Panc1 (cell line): Measurements from ENCODE around the gene BAHCC1. TPM values are rescaled to one million over a fixed set of nuclear protein-coding genes. Genes with fewer than 3 reads are reported as not detected.

ENCODE experiments used
- ATAC-seq: fragments of 200-7000 bp; cut with Tn5 transposase; 2 replicates; pipeline ENCODE4 v1.9.1; 2020; ENCODE audit warnings: mild to moderate bottlenecking, moderate library complexity
- BruUV-seq: library from RNA; stranded (reverse); fragments of 400-500 nt; replicated peaks from 2 replicates; lab custom pipeline; 2021; lab: Mats Ljungman, UMichigan
- CTCF ChIA-PET: fragments of 300-600 bp; sonication (Branson Sonifier 250); formaldehyde crosslinking; loops from one replicate; lab custom pipeline; 2022; ENCODE audit warnings: antibody characterized with exemption; lab: Charles Lee
- POLR2A ChIA-PET: fragments of 300-600 bp; sonication (Branson Sonifier 250); formaldehyde crosslinking; loops from one replicate; lab custom pipeline; 2022; ENCODE audit warnings: antibody characterized with exemption; lab: Charles Lee
- DNase-seq: peaks from one replicate; pipeline ENCODE4 v3.0.0-alpha.2; 2010; ENCODE audit warnings: low read depth, low spot score
- H3K27ac ChIP-seq: 2 replicates; pipeline ENCODE4 v1.5.1; 2011; ENCODE audit warnings: mild to moderate bottlenecking, low read length, inconsistent platforms
- H3K27me3 ChIP-seq: fragments of 200-500 bp; sonication (Bioruptor generic); 2 replicates; pipeline ENCODE4 v1.6.0; 2014; ENCODE audit warnings: low read length, inconsistent platforms; ENCODE audit not compliant: control insufficient read depth, insufficient read depth
- H3K36me3 ChIP-seq: fragments of 200-500 bp; sonication (Bioruptor generic); 2 replicates; pipeline ENCODE4 v1.5.1; 2014; ENCODE audit warnings: inconsistent platforms, mild to moderate bottlenecking, low read length, moderate library complexity; ENCODE audit not compliant: control insufficient read depth, insufficient read depth
- H3K4me1 ChIP-seq: 2 replicates; pipeline ENCODE4 v1.5.1; 2011; ENCODE audit warnings: inconsistent platforms, mild to moderate bottlenecking, low read length, moderate library complexity; ENCODE audit not compliant: control insufficient read depth, insufficient read depth
- H3K4me3 ChIP-seq, 2 experiments: 2 replicates each; pipeline ENCODE4 v1.5.1; 2011 to 2012; ENCODE audit warnings: low read depth in 2 of 2, low read length in 2 of 2, mild to moderate bottlenecking in 2 of 2, inconsistent platforms in 1 of 2, moderate library complexity in 1 of 2
- H3K9me3 ChIP-seq: fragments of 200-500 bp; sonication (Bioruptor generic); 2 replicates; pipeline ENCODE4 v1.5.1; 2014; ENCODE audit warnings: low read depth, mild to moderate bottlenecking, inconsistent platforms, low read length, moderate library complexity; ENCODE audit not compliant: control insufficient read depth, insufficient read depth
- POLR2AphosphoS5 ChIP-seq: IDR thresholded peaks from 2 replicates; pipeline ENCODE4 v1.6.1; 2012; ENCODE audit warnings: mild to moderate bottlenecking, low read depth, low read length, moderate library complexity
- SIN3A ChIP-seq: IDR thresholded peaks from 2 replicates; pipeline ENCODE4 v1.6.1; 2012; ENCODE audit warnings: low read depth, mild to moderate bottlenecking, low read length, moderate library complexity, borderline replicate concordance; ENCODE audit not compliant: insufficient read depth
- TCF7L2 ChIP-seq: IDR thresholded peaks from 2 replicates; pipeline ENCODE4 v1.6.1; 2011; ENCODE audit warnings: mild to moderate bottlenecking, low read depth, low read length, inconsistent platforms
- in situ Hi-C: cut with HindIII; loops from 2 replicates; pipeline ENCODE4 v1.10.0; 2016; ENCODE audit warnings: low sequenced_read_pairs, low pct_unique_long_range_greater_than_20kb
- intact Hi-C: fragments of 100-400 bp; cut with micrococcal nuclease; formaldehyde crosslinking; loops from one replicate; pipeline ENCODE4 v1.10.0; 2022; ENCODE audit not compliant: unreplicated experiment
- total RNA-seq: library from RNA; stranded (reverse); gene quantifications from one replicate; pipeline ENCODE4 v1.2.1, GENCODE V29; 2021; ENCODE audit not compliant: unreplicated experiment
- TF ChIP-seq, protein P1 (sequence below), 2 experiments: IDR thresholded peaks; 2 replicates each; pipeline ENCODE4 v1.6.1; 2011 to 2012; ENCODE audit warnings: low read depth in 2 of 2, control low read depth in 1 of 2, low read length in 1 of 2, mild to moderate bottlenecking in 1 of 2, moderate library complexity in 1 of 2; ENCODE audit not compliant: insufficient read depth in 1 of 2
- TF ChIP-seq, protein P2 (sequence below): fragments of 450-650 bp; IDR thresholded peaks from 2 replicates; pipeline ENCODE4 v1.5.1; 2017; ENCODE audit warnings: mild to moderate bottlenecking

BAHCC1 gene
- total RNA-seq, 1 experiment from 2014 or later, result 77.4 TPM

DNA sequence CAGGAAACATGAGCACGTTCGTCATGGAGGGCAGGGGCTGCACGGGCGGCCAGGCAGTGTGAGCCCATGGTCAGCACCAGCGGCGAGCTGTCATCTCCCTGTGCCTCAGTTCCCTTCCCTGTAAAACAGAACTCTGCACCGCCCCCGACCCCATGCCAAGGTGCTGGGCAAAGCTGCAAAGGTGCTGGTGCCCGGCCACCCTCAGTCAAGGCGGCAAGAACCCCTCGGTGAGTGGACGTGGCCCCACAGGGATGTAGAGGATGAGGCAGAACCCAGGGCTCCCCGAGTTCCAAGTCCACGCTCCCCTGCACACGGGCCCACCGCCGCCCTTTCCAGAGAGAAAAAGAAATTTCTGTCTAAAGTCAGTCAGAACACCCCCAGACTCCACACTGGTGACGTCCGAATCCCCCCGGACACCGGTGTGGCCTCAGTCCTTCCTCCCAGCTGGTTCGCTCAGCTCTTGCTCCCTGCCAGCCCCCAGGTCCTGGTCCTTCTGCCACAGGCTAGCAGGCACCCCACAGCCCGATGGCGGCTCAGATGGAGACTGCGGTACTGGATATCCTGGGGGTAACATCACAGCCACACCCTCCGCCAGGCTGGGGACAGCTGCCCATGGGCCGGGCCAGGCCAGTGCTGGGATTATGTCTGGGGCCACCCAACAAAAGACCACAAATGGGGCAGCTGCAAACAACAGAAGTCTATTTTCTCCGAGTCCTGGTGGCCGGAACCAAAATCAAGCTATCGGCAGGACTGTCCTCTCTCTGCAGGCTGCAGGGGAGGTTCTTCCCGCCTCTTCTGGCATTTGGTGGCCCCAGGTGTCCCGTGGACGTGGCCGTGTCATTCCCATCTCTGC lies 14.4 kb upstream of the BAHCC1 start:
- Histone ChIP-seq H3K9me3 (no peaks in the 10 kb centered on the region), H3K4me1 (peaks cover 19% of the 10 kb centered on the region), H3K27ac (no peak overlapping the region), H3K4me3 (no peak overlapping the region), H3K36me3 (no peaks in the 10 kb centered on the region), H3K27me3 (no peaks in the 10 kb centered on the region)
- in situ Hi-C loops, result no loop called here
- ChIA-PET CTCF (interaction anchor here (0.6 to 1.0 kb wide), 2 partner anchors 104 to 235 kb away, joined by 3 read pairs; no protein-coding TSS in a partner anchor), POLR2A (interaction anchor here (0.6 kb wide), 1 partner anchor 109 kb away, joined by 9 read pairs; no protein-coding TSS in a partner anchor)
- DNase-seq (no peak), ATAC-seq (no peak)
- intact Hi-C loops, result no loop called here
- TF ChIP-seq POLR2AphosphoS5 (no peak), TCF7L2 (no peak), SIN3A (no peak)
- TF ChIP-seq, protein P1, sequence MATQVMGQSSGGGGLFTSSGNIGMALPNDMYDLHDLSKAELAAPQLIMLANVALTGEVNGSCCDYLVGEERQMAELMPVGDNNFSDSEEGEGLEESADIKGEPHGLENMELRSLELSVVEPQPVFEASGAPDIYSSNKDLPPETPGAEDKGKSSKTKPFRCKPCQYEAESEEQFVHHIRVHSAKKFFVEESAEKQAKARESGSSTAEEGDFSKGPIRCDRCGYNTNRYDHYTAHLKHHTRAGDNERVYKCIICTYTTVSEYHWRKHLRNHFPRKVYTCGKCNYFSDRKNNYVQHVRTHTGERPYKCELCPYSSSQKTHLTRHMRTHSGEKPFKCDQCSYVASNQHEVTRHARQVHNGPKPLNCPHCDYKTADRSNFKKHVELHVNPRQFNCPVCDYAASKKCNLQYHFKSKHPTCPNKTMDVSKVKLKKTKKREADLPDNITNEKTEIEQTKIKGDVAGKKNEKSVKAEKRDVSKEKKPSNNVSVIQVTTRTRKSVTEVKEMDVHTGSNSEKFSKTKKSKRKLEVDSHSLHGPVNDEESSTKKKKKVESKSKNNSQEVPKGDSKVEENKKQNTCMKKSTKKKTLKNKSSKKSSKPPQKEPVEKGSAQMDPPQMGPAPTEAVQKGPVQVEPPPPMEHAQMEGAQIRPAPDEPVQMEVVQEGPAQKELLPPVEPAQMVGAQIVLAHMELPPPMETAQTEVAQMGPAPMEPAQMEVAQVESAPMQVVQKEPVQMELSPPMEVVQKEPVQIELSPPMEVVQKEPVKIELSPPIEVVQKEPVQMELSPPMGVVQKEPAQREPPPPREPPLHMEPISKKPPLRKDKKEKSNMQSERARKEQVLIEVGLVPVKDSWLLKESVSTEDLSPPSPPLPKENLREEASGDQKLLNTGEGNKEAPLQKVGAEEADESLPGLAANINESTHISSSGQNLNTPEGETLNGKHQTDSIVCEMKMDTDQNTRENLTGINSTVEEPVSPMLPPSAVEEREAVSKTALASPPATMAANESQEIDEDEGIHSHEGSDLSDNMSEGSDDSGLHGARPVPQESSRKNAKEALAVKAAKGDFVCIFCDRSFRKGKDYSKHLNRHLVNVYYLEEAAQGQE (IDR thresholded peaks at IDR 0.05; ENCODE audit: insufficient read depth in 1 of 2, low read depth in 2 of 2, low read length in 1 of 2), result no peak
- TF ChIP-seq, protein P2, sequence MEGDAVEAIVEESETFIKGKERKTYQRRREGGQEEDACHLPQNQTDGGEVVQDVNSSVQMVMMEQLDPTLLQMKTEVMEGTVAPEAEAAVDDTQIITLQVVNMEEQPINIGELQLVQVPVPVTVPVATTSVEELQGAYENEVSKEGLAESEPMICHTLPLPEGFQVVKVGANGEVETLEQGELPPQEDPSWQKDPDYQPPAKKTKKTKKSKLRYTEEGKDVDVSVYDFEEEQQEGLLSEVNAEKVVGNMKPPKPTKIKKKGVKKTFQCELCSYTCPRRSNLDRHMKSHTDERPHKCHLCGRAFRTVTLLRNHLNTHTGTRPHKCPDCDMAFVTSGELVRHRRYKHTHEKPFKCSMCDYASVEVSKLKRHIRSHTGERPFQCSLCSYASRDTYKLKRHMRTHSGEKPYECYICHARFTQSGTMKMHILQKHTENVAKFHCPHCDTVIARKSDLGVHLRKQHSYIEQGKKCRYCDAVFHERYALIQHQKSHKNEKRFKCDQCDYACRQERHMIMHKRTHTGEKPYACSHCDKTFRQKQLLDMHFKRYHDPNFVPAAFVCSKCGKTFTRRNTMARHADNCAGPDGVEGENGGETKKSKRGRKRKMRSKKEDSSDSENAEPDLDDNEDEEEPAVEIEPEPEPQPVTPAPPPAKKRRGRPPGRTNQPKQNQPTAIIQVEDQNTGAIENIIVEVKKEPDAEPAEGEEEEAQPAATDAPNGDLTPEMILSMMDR, result no peak
- no TSS peak for BruUV-seq

DNA sequence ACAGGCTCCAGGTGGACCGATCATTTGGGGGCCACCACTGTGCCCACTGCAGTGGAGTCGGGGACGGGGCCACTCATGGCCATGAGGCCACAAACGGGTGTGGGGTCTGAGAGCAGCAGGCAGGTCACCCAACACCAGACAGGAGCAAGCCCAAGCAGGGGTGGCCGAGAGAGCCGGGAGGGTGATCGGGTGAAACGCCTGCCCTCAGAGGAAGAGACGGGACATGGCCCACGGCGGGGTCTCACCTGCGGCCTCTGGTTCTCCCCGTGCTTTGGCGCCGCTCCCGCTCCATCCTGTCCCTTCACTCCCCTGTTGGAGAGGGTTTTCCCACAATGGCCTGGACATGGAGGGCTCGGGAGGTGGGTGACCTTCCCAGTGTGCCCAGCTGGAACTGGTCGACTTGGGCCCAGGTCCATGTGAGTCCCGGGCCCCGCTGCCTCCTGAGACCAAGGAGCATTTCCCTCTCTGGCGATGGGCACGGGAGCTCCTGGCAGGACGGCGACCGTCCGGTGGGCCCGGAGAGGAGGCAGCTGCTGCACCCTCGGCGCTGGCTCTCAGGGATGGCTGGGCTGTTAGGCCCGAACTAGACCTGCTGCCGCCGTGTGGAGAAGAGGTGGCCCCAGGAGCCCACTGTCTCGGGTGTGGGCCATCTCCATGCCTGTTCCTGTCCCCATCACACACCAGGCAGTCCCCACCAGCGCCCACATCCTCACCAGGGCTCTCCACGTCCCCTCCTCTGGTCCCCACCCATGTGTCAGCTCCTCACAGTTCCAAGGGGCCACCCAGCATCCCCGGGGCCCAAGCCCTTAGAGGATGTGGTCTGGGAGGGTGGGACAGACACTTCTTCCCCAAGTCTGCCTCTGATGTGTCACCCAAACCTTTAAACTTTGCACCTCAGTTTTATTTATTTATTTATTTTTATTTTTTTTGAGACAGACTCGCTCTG lies 13.4 kb upstream of the BAHCC1 start:
- Histone ChIP-seq H3K4me3 (no peak overlapping the region), H3K36me3 (no peaks in the 10 kb centered on the region), H3K9me3 (no peaks in the 10 kb centered on the region), H3K27me3 (no peaks in the 10 kb centered on the region), H3K27ac (no peak overlapping the region), H3K4me1 (peaks cover 26% of the 10 kb centered on the region)
- DNase-seq (no peak), ATAC-seq (no peak)
- TF ChIP-seq TCF7L2 (no peak), POLR2AphosphoS5 (no peak), SIN3A (no peak)
- TF ChIP-seq, protein P2, result no peak
- TF ChIP-seq, protein P1 (IDR thresholded peaks at IDR 0.05; ENCODE audit: insufficient read depth in 1 of 2, low read depth in 2 of 2, low read length in 1 of 2), result no peak
- in situ Hi-C loops (no loop called here), intact Hi-C loops (no loop called here)
- POLR2A ChIA-PET, result interaction anchor here (0.6 kb wide), 1 partner anchor 108 kb away, joined by 9 read pairs; no protein-coding TSS in a partner anchor
- no TSS peak for BruUV-seq
- CTCF ChIA-PET, result no interaction called here
